HG02678 (cell line): ENCODE data around the gene RAPGEF3.

ENCODE experiments used
- ATAC-seq: cut with Tn5 transposase; IDR thresholded peaks from one replicate; pipeline ENCODE4 v1.9.1; 2021; ENCODE audit warnings: mild to moderate bottlenecking, moderate library complexity; ENCODE audit not compliant: unreplicated experiment

RAPGEF3 gene

GRCh38 chr12:47757840-47758583 is 668 bp downstream of the RAPGEF3 start:
- no peak for ATAC-seq

GRCh38 chr12:47757364-47757839 is 1.3 kb downstream of the RAPGEF3 start:
- ATAC-seq: no peak

- ATAC-seq: peak; percentile 70
Observed at GRCh38 chr12:47755655-47756562, 2.8 kb downstream of the RAPGEF3 start.

GRCh38 chr12:47754881-47755280 is 3.8 kb downstream of the RAPGEF3 start:
- peak; percentile 17 for ATAC-seq

GRCh38 chr12:47754126-47754525 is 4.6 kb downstream of the RAPGEF3 start:
- ATAC-seq: no peak

GRCh38 chr12:47753021-47754001 is 5.4 kb downstream of the RAPGEF3 start:
- ATAC-seq: no peak

- ATAC-seq: no peak
Observed at GRCh38 chr12:47752552-47752951, 6.1 kb downstream of the RAPGEF3 start.

GRCh38 chr12:47752121-47752520 is 6.6 kb downstream of the RAPGEF3 start:
- no peak for ATAC-seq

GRCh38 chr12:47751561-47751960 is 7.1 kb downstream of the RAPGEF3 start:
- no peak for ATAC-seq

GRCh38 chr12:47750916-47751470 is 7.7 kb downstream of the RAPGEF3 start:
- no peak for ATAC-seq

- no peak for ATAC-seq
Observed at GRCh38 chr12:47750229-47750798, 8.4 kb downstream of the RAPGEF3 start.

GRCh38 chr12:47748899-47749298 is 9.8 kb downstream of the RAPGEF3 start:
- ATAC-seq: no peak

GRCh38 chr12:47748507-47748828 is 10.2 kb downstream of the RAPGEF3 start:
- ATAC-seq: no peak

- no peak for ATAC-seq
Observed at GRCh38 chr12:47747596-47748506, 10.8 kb downstream of the RAPGEF3 start.

- no peak for ATAC-seq
Observed at GRCh38 chr12:47747126-47747525, 11.6 kb downstream of the RAPGEF3 start.

- ATAC-seq: no peak
Observed at GRCh38 chr12:47746523-47746922, 12.2 kb downstream of the RAPGEF3 start.

GRCh38 chr12:47746073-47746472 is 12.6 kb downstream of the RAPGEF3 start:
- no peak for ATAC-seq

- no peak for ATAC-seq
Observed at GRCh38 chr12:47745485-47746041, 13.1 kb downstream of the RAPGEF3 start.
